ENCODE measurements around the gene ART1. TPM values are rescaled to one million over a fixed set of nuclear protein-coding genes. Genes with fewer than 3 reads are reported as not detected.

The ART1 gene
- total RNA-seq, 4 donors from 2014 or later, result not detected

GRCh38 chr11:3632070-3632660, 12.8 kb upstream of the ART1 start:
- no peak for TF ChIP-seq CTCF (IDR thresholded peaks at IDR 0.05)
- ATAC-seq (ENCODE audit: low FRiP score), result no peak
- no peak for DNase-seq (ENCODE audit: low spot score)

- DNase-seq (ENCODE audit: low spot score) (no peak), ATAC-seq (ENCODE audit: low FRiP score) (no peak)
- TF ChIP-seq CTCF (IDR thresholded peaks at IDR 0.05), result no peak
These were observed 9.1 kb upstream of the ART1 start for GRCh38 chr11:3635641-3636375.

- ATAC-seq (ENCODE audit: low FRiP score), result no peak
- TF ChIP-seq CTCF (IDR thresholded peaks at IDR 0.05), result no peak
- DNase-seq (ENCODE audit: low spot score), result no peak
These were observed 7.7 kb upstream of the ART1 start for GRCh38 chr11:3637201-3637600.

- DNase-seq (ENCODE audit: low spot score) (no peak), ATAC-seq (ENCODE audit: low FRiP score) (no peak)
- no peak for TF ChIP-seq CTCF (IDR thresholded peaks at IDR 0.05)
These were observed 6.4 kb upstream of the ART1 start for GRCh38 chr11:3638513-3638912.

- no peak for TF ChIP-seq CTCF (IDR thresholded peaks at IDR 0.05)
- no peak for DNase-seq (ENCODE audit: low spot score)
- no peak for ATAC-seq (ENCODE audit: low FRiP score)
These were observed 5.1 kb upstream of the ART1 start for GRCh38 chr11:3639841-3640240.

- ATAC-seq (ENCODE audit: low FRiP score), result no peak
- DNase-seq (ENCODE audit: low spot score), result no peak
- no peak for TF ChIP-seq CTCF (IDR thresholded peaks at IDR 0.05)
These were observed 3.7 kb upstream of the ART1 start for GRCh38 chr11:3641191-3641590.

- ATAC-seq (ENCODE audit: low FRiP score), result no peak
- no peak for DNase-seq (ENCODE audit: low spot score)
- no peak for TF ChIP-seq CTCF (IDR thresholded peaks at IDR 0.05)
These were observed 3.2 kb upstream of the ART1 start, which contains the start of gene ART5 for GRCh38 chr11:3641701-3642070. Gene ART5, minus strand, starts transcription at chr11:3641992. Its CDS starts 130 bp downstream, at chr11:3641862.
